Endothelial cell (in vitro differentiated cells): ENCODE results near the gene TGDS. TPM values are rescaled to one million over a fixed set of nuclear protein-coding genes. Genes with fewer than 3 reads are reported as not detected.
A peak's percentile ranks its signal among the peaks of the same experiment; 100 is the strongest.

Experiments
- DNase-seq: peaks from one replicate; pipeline ENCODE4 v3.0.0; 2021; ENCODE audit warnings: low spot score
- H3K27ac Mint-ChIP-seq: one replicate; pipeline ENCODE4 v1.8.0; 2021; ENCODE audit warnings: mixed read lengths, inconsistent platforms; ENCODE audit not compliant: unreplicated experiment
- H3K27me3 Mint-ChIP-seq: one replicate; pipeline ENCODE4 v1.8.0; 2021; ENCODE audit warnings: mild to moderate bottlenecking, moderate library complexity, mixed read lengths, inconsistent platforms; ENCODE audit not compliant: unreplicated experiment
- H3K36me3 Mint-ChIP-seq: one replicate; pipeline ENCODE4 v1.8.0; 2021; ENCODE audit warnings: mild to moderate bottlenecking, low read depth, mixed read lengths, inconsistent platforms; ENCODE audit not compliant: unreplicated experiment
- H3K4me1 Mint-ChIP-seq: one replicate; pipeline ENCODE4 v1.8.0; 2021; ENCODE audit warnings: mild to moderate bottlenecking, mixed read lengths, inconsistent platforms; ENCODE audit not compliant: unreplicated experiment
- H3K4me3 Mint-ChIP-seq: one replicate; pipeline ENCODE4 v1.8.0; 2021; ENCODE audit warnings: mild to moderate bottlenecking, mixed read lengths, inconsistent platforms; ENCODE audit not compliant: unreplicated experiment
- H3K9me3 Mint-ChIP-seq: one replicate; pipeline ENCODE4 v1.8.0; 2021; ENCODE audit warnings: mixed read lengths, inconsistent platforms; ENCODE audit not compliant: unreplicated experiment
- CTCF ChIP-seq: fragments of 200-600 bp; sonication (generic); IDR thresholded peaks from one replicate; pipeline ENCODE4 v1.5.0; 2021; ENCODE audit warnings: antibody characterized with exemption; ENCODE audit not compliant: unreplicated experiment
- total RNA-seq: library from RNA; stranded (reverse); fragmentation: NEBNext Ultra II Directional; extraction: Animal tissue kit (Norgen Biotek cat#: 25700); gene quantifications from one replicate; pipeline ENCODE4 v1.2.1, GENCODE V29; 2021; ENCODE audit not compliant: unreplicated experiment

The TGDS gene
- total RNA-seq, 1 donor from 2014 or later = 8.8 TPM

GRCh38 chr13:94632226-94632980 lies 36.5 kb upstream of the TGDS start:
- no peaks in the 10 kb centered on the region for H3K4me1 Mint-ChIP-seq
- H3K4me3 Mint-ChIP-seq = no peak overlapping the region
- H3K27me3 Mint-ChIP-seq = no peaks in the 10 kb centered on the region
- DNase-seq = no peak
- no peaks in the 10 kb centered on the region for H3K9me3 Mint-ChIP-seq
- no peak overlapping the region for H3K27ac Mint-ChIP-seq
- H3K36me3 Mint-ChIP-seq = no peaks in the 10 kb centered on the region
- TF ChIP-seq CTCF = no peak

GRCh38 chr13:94630858-94631257 lies 34.9 kb upstream of the TGDS start:
- no peaks in the 10 kb centered on the region for H3K27me3 Mint-ChIP-seq
- no peaks in the 10 kb centered on the region for H3K36me3 Mint-ChIP-seq
- TF ChIP-seq CTCF = no peak
- DNase-seq = no peak
- H3K27ac Mint-ChIP-seq = no peak overlapping the region
- H3K4me1 Mint-ChIP-seq = no peaks in the 10 kb centered on the region
- H3K4me3 Mint-ChIP-seq = no peak overlapping the region
- H3K9me3 Mint-ChIP-seq = no peaks in the 10 kb centered on the region

GRCh38 chr13:94623316-94623715 lies 27.4 kb upstream of the TGDS start:
- no peak for TF ChIP-seq CTCF
- no peaks in the 10 kb centered on the region for H3K4me1 Mint-ChIP-seq
- DNase-seq = no peak
- H3K36me3 Mint-ChIP-seq = peaks cover 4% of the 10 kb centered on the region
- no peak overlapping the region for H3K4me3 Mint-ChIP-seq
- no peaks in the 10 kb centered on the region for H3K27me3 Mint-ChIP-seq
- no peaks in the 10 kb centered on the region for H3K9me3 Mint-ChIP-seq
- no peak overlapping the region for H3K27ac Mint-ChIP-seq

- no peak overlapping the region for H3K4me3 Mint-ChIP-seq
- H3K27ac Mint-ChIP-seq = no peak overlapping the region
- no peaks in the 10 kb centered on the region for H3K9me3 Mint-ChIP-seq
- H3K27me3 Mint-ChIP-seq = no peaks in the 10 kb centered on the region
- DNase-seq = no peak
- no peak for TF ChIP-seq CTCF
- no peaks in the 10 kb centered on the region for H3K4me1 Mint-ChIP-seq
- H3K36me3 Mint-ChIP-seq = peaks cover 4% of the 10 kb centered on the region
Measured at GRCh38 chr13:94622344-94622743, 26.4 kb upstream of the TGDS start.

- peak; percentile 79 for TF ChIP-seq CTCF
- H3K4me1 Mint-ChIP-seq = peaks cover 6% of the 10 kb centered on the region
- no peak overlapping the region for H3K27ac Mint-ChIP-seq
- peaks cover 4% of the 10 kb centered on the region for H3K36me3 Mint-ChIP-seq
- no peaks in the 10 kb centered on the region for H3K27me3 Mint-ChIP-seq
- H3K9me3 Mint-ChIP-seq = no peaks in the 10 kb centered on the region
- no peak overlapping the region for H3K4me3 Mint-ChIP-seq
- peak; percentile 26 for DNase-seq
Measured at GRCh38 chr13:94620286-94620896, 24.4 kb upstream of the TGDS start.
